HG03097 (cell line): ENCODE data around the gene BMP4.

Experiments
- ATAC-seq: cut with Tn5 transposase; IDR thresholded peaks from one replicate; pipeline ENCODE4 v1.9.1; 2021; ENCODE audit not compliant: unreplicated experiment, low FRiP score

The BMP4 gene

DNA sequence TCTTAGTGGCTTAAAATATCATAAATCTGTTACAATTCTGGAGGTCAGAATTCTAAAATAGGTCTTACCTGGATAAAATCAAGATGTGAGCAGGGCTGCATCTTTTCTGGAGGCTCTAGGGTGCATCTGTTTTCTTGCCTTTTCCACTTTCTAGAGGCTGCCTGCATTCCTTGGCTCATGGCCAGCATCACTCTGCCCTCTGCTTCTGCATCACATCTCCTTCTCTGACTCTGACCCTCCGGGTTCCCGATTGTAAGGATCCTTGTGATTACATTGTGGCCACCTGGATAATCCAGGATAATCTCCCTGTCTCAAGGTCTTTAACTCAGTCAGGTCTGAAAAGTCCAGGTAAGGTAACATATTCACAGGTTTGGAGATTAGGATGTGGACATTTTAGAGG lies 11.0 kb upstream of the BMP4 start:
- no peak for ATAC-seq

- ATAC-seq, result no peak
Measured at GRCh38 chr14:53964249-53964648, 7.6 kb upstream of the BMP4 start.

GRCh38 chr14:53963320-53964227 lies 6.9 kb upstream of the BMP4 start:
- no peak for ATAC-seq

GRCh38 chr14:53962953-53963319 lies 6.3 kb upstream of the BMP4 start:
- no peak for ATAC-seq

- ATAC-seq, result no peak
Measured at GRCh38 chr14:53958628-53959027, 2.0 kb upstream of the BMP4 start.

DNA sequence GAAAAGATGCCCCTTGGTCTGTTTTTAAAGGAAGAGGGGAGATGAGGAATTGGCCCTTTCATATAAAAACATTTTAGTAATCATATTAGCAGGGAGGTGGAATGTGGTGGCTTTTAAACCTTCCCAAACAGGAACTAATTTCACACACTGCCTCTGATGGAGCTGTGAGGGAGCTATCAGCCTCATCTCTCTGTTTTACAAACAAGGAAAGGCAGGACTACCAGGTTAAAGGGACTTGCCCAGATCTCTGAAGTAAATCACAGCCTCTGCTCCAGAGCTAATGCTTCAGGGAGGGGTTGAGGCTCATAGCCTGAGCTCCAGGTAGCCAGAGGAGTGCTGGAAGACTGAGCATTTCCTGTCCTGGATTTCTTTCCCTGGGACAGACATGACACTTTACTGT lies 1.1 kb upstream of the BMP4 start:
- ATAC-seq, result no peak

DNA sequence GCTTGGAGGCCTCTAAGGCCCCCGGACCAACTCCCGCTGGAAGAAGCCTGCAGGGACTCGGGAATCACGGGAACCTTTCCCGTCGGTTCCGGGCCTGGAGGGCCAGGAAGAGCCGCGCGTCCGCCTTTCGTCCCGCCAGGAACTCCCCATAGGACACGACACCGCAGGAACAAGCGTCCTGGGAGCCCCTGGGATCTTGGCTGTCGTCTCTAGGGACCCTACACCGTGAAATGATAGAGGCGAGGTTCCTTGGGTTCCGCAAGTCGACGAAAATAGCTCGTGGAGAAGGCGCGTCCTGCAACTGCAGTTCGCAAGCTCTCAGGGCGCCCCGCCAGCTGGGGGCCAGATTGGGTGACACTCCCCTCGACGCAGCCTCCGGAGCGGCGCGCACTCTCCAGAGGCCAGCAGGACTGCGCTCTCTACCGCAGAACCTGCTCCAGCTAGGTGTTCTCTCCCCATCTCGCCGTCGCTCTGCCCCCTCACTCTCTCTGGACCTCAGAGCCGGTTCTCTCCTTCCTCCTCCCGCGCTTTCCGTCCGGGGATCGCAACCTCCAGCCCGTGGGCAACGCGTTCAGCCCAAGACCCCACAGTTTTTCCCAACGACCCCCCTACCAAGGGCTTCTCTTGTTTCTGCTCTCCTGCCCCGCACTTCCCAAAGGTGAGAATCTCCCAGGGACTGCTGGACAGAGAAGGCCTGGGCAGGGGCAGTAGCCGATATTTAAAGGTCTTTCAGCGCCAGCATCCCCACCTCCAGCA lies 776 bp downstream of the BMP4 start:
- ATAC-seq, result no peak

DNA sequence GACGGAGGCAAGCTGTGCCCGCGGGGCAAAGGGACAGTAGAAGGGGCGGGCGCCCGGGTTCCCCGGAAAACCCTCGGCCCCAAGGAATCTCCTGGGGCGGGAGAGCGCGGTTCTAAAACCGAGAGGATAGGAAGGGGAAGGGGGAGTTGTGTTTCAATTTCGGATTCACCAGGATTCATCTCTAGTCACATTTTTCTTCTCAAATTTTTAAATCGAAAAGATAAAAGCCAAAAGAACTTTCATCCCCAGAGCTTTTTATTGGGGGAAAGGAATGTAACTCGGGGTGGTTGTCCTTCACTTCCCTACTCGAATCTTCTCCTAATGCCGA lies 1.4 kb downstream of the BMP4 start:
- ATAC-seq, result no peak

- no peak for ATAC-seq
Measured at GRCh38 chr14:53954551-53955228, 1.9 kb downstream of the BMP4 start.

- ATAC-seq, result no peak
Measured at GRCh38 chr14:53953828-53954550, 2.6 kb downstream of the BMP4 start.

- no peak for ATAC-seq
Measured at GRCh38 chr14:53953002-53953827, 3.4 kb downstream of the BMP4 start.

GRCh38 chr14:53952533-53952932 lies 4.1 kb downstream of the BMP4 start:
- no peak for ATAC-seq

GRCh38 chr14:53951627-53952303 lies 4.9 kb downstream of the BMP4 start:
- no peak for ATAC-seq

- ATAC-seq, result no peak
Measured at GRCh38 chr14:53951243-53951626, 5.4 kb downstream of the BMP4 start.

GRCh38 chr14:53950031-53950793 lies 6.4 kb downstream of the BMP4 start:
- no peak for ATAC-seq

DNA sequence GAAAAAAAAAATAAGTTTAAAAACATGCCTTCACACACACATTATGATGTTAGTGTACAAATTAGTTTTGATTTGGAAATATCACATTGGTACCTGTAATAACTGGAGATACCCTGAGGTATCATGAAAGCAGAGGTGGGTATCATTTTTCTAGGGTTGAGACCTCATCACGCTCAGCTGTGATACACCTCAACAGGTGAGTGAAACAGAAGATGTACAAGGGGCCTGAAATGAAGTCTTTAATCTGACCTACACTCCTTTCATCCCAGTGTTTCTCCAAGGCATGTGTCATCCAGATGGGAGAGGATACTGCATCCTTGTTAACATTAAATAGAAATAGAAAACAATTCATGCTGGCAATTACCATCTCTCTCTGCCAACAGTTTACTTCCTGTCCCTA lies 7.4 kb downstream of the BMP4 start:
- ATAC-seq, result no peak

DNA sequence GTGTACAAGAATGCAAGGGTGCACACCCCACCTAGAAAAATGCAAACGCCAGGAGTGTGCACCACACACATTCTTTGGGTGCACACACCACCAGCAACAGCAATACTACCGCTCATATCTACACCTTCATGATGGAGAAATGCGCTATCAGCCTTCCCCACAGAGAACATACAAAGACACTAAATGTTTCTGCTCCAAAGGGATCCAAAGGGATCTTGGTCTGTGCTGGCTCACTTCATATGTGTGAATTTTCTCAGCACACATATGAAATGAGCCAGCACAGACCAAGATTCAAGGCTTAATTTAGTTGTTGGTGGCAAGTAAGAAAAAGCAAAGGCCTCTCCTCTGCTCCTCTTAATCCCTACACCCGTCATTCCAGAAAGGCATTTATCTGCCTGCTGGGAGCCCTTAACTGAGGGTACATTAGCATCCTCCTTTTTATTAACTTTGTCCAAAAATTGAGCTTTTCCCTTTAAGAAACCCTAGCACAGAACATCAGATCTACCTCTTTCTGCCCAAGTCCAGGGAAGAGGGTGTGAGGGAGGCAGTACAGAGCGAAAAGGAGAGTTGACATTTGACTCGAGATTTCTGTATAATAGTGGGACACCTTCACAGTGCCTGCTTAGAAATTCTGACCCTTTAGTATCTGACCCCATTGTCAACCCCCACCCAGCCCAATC lies 8.3 kb downstream of the BMP4 start:
- ATAC-seq, result no peak
